Measurements from ENCODE around the gene C9orf50.
A peak's percentile ranks its signal among the peaks of the same experiment; 100 is the strongest.

Gene C9orf50

DNA sequence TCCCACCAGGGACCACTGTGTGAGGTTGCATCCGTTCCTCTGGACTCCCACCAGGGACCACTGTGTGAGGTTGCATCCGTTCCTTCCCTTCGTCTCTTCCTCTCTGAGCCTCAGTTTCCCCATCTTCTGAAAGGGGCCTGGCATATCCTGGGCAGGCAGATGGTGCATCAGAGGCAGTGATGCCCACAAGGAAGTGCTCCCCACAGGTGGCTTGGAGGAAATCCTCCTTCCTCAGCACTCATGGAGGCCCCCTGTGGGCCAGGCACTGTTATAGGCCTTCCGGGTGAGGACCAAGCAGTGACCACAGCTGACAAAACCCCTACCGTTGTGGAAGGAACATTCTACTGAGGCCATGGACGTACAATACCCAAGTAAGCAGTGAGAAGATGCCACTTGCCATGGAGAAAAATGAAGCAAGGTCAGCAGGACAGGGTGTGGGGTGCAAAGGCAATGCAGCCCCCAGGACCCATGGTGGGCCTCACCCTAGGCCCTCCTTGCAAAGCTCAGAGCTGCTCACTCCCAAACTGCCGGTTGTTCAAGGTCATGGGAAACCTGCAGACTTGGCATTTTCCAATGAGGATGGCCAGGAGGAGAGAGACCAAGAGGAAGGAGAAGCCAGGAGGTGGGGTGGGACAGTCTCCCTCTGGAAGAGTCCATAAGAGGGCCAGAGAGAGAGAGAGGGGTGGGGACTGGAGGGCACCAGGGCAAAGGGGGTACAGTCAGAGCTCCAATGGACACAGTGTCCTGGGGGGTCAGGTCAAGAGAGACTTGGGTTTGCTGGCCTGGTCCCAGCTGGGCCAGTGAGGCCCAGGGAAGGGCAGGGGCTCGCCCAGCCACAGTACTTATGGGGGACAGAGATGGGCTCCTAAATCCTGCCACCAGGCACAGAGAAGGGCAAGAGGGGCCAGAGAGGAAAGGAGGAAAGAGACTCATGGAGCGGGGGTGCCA, 51.1 kb downstream of the C9orf50 start:
- DNase-seq = peak; percentile 53

GRCh38 chr9:129568560-129569501, 52.1 kb downstream of the C9orf50 start:
- peak; percentile 48 for DNase-seq

GRCh38 chr9:129567842-129568559, 52.9 kb downstream of the C9orf50 start:
- peak; percentile 88 for DNase-seq

DNA sequence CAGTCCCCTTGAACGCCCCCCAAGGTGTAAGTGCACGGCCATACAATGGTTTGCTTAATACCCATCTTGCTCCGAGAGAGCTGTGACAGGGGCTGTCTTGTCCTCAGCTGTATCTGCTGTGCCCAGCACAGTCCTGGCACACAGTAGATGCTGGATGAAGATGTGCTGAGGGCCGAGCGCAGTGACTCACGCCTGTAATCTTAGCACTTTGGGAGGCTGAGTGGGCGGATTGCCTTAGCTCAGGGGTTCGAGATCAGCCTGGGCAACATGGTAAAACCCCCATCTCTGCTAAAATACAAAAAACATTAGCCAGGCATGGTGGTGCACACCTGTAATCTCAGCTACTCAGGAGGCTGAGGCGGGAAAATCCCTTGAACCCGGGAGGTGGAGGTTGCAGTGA, 53.6 kb downstream of the C9orf50 start:
- DNase-seq = no peak

DNA sequence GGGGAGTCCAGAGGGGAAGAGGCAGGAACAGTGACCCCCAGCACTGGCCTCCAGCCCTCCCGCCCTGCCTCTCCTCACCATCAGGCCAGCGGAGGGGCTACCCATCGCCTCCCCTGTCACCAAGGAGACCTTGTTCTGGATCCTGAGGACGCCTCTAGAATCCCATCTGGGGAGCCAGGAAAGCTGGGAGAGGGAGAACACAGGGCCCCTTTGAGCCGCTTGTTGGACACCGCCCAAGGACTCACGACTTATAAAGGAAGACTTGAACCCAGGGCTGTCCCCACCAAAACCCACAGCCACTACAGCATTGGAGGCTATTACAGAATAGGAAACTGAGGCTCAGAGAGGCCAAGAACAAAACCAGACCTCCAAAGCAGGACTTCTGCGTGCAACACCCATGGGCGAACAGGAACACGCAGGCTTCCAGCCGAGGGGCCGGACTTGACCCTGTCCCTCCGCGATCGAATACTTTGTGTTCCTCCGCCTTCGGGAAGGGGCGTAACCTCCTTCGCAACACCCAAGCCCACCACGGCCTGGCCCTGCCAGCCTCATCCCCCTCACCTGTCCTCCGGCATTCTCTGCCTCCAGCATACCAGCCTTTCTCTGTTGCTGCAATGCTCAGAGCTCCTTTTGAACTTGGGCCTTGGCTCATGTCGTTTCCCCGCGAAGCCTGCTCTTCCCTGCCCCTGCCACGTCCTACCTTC, 54.2 kb downstream of the C9orf50 start:
- DNase-seq = no peak

DNA sequence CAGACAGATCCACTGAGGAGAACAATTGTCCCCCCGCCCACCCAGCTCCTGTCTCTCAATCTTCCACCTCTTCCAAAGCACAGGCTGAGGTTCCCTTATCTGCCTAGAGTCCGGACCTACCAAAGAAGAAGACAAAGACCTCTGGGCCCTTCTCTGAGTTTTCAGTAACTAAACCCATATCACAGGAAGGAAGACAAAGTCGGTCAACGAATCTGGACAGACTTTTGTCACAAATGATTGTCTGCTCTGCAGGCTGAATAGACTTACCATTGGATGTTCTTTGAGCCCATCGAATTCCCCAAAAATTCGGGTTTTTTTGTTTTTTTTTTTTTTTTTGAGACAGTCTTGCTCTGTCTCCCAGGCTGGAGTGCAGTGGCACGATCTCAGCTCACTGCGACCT, 58.0 kb downstream of the C9orf50 start:
- DNase-seq = no peak

- no peak for DNase-seq
Observed at GRCh38 chr9:129562514-129562913, 58.4 kb downstream of the C9orf50 start.
